ENCODE measurements around the gene XBP1. TPM values are rescaled to one million over a fixed set of nuclear protein-coding genes. Genes with fewer than 3 reads are reported as not detected.

XBP1 gene
- total and polyA plus RNA-seq, 2 experiments from 2014 or later: 95.1 to 195 TPM

DNA sequence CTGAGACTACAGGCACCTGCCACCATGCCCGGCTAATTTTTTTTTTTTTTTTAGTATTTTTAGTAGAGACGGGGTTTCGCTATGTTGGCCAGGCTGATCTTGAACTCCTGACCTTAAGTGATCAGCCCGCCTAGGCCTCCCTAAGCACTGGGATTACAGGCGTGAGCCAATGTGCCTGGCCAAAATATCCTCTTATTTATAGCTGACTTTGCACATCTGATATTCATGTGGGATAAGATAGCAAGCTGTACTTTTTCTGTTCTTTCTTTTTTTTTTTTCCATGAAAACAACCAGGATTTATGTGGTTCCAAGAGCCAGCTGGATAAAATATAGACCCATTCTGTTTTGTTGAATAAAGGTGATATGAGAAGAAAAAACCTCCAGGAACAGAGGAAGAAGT is 12.1 kb upstream of the XBP1 start:
- H3K27me3 Mint-ChIP-seq (ENCODE audit: insufficient read depth, low read depth, poor library complexity): peaks cover 9% of the 10 kb centered on the region
- peaks cover 4% of the 10 kb centered on the region for H3K4me1 Mint-ChIP-seq
- no peak overlapping the region for H3K4me3 ChIP-seq
- H3K36me3 Mint-ChIP-seq (ENCODE audit: low read depth): peaks cover 4% of the 10 kb centered on the region; the same call in 2 of the 3 replicates
- H3K27me3 ChIP-seq (ENCODE audit: insufficient read depth): no peaks in the 10 kb centered on the region
- H3K9me2 ChIP-seq (ENCODE audit: insufficient read depth): no peaks in the 10 kb centered on the region
- no peaks in the 10 kb centered on the region; the same call in 1 of the 2 replicates for H3K79me2 ChIP-seq (replicated peaks; ENCODE audit: insufficient read depth)
- H3K36me3 ChIP-seq (ENCODE audit: insufficient read depth): no peaks in the 10 kb centered on the region
- ATAC-seq (no peak), DNase-seq (ENCODE audit: low spot score) (no peak)
- no peaks in the 10 kb centered on the region for H4K20me1 ChIP-seq (replicated peaks; ENCODE audit: insufficient read depth)
- no peak overlapping the region for H3K4me2 ChIP-seq
- H3K4me1 ChIP-seq (ENCODE audit: insufficient read depth): no peaks in the 10 kb centered on the region
- no peaks in the 10 kb centered on the region for H3K9me3 Mint-ChIP-seq
- no peak overlapping the region for H3K4me3 Mint-ChIP-seq
- no peak overlapping the region for H2AFZ ChIP-seq
- TF ChIP-seq, protein P1, sequence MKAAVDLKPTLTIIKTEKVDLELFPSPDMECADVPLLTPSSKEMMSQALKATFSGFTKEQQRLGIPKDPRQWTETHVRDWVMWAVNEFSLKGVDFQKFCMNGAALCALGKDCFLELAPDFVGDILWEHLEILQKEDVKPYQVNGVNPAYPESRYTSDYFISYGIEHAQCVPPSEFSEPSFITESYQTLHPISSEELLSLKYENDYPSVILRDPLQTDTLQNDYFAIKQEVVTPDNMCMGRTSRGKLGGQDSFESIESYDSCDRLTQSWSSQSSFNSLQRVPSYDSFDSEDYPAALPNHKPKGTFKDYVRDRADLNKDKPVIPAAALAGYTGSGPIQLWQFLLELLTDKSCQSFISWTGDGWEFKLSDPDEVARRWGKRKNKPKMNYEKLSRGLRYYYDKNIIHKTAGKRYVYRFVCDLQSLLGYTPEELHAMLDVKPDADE (IDR thresholded peaks at IDR 0.05): no peak
- TF ChIP-seq, protein P2, sequence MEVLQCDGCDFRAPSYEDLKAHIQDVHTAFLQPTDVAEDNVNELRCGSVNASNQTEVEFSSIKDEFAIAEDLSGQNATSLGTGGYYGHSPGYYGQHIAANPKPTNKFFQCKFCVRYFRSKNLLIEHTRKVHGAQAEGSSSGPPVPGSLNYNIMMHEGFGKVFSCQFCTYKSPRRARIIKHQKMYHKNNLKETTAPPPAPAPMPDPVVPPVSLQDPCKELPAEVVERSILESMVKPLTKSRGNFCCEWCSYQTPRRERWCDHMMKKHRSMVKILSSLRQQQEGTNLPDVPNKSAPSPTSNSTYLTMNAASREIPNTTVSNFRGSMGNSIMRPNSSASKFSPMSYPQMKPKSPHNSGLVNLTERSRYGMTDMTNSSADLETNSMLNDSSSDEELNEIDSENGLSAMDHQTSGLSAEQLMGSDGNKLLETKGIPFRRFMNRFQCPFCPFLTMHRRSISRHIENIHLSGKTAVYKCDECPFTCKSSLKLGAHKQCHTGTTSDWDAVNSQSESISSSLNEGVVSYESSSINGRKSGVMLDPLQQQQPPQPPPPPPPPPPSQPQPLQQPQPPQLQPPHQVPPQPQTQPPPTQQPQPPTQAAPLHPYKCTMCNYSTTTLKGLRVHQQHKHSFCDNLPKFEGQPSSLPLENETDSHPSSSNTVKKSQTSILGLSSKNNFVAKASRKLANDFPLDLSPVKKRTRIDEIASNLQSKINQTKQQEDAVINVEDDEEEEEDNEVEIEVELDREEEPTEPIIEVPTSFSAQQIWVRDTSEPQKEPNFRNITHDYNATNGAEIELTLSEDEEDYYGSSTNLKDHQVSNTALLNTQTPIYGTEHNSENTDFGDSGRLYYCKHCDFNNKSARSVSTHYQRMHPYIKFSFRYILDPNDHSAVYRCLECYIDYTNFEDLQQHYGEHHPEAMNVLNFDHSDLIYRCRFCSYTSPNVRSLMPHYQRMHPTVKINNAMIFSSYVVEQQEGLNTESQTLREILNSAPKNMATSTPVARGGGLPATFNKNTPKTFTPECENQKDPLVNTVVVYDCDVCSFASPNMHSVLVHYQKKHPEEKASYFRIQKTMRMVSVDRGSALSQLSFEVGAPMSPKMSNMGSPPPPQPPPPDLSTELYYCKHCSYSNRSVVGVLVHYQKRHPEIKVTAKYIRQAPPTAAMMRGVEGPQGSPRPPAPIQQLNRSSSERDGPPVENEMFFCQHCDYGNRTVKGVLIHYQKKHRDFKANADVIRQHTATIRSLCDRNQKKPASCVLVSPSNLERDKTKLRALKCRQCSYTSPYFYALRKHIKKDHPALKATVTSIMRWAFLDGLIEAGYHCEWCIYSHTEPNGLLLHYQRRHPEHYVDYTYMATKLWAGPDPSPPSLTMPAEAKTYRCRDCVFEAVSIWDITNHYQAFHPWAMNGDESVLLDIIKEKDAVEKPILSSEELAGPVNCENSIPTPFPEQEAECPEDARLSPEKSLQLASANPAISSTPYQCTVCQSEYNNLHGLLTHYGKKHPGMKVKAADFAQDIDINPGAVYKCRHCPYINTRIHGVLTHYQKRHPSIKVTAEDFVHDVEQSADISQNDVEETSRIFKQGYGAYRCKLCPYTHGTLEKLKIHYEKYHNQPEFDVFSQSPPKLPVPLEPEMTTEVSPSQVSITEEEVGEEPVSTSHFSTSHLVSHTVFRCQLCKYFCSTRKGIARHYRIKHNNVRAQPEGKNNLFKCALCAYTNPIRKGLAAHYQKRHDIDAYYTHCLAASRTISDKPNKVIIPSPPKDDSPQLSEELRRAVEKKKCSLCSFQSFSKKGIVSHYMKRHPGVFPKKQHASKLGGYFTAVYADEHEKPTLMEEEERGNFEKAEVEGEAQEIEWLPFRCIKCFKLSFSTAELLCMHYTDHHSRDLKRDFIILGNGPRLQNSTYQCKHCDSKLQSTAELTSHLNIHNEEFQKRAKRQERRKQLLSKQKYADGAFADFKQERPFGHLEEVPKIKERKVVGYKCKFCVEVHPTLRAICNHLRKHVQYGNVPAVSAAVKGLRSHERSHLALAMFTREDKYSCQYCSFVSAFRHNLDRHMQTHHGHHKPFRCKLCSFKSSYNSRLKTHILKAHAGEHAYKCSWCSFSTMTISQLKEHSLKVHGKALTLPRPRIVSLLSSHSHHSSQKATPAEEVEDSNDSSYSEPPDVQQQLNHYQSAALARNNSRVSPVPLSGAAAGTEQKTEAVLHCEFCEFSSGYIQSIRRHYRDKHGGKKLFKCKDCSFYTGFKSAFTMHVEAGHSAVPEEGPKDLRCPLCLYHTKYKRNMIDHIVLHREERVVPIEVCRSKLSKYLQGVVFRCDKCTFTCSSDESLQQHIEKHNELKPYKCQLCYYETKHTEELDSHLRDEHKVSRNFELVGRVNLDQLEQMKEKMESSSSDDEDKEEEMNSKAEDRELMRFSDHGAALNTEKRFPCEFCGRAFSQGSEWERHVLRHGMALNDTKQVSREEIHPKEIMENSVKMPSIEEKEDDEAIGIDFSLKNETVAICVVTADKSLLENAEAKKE (CRISPR knock-in tag; IDR thresholded peaks at IDR 0.05): no peak
- TF ChIP-seq EZH2 (IDR thresholded peaks at IDR 0.05; ENCODE audit: low read depth, unreplicated experiment) (no peak), CREB1 (CRISPR knock-in tag; IDR thresholded peaks at IDR 0.05; ENCODE audit: low read depth) (no peak), ZNF114 (CRISPR knock-in tag; IDR thresholded peaks at IDR 0.05) (no peak), ZNF331 (CRISPR knock-in tag; IDR thresholded peaks at IDR 0.05; ENCODE audit: low read depth) (no peak), STAT1 (IDR thresholded peaks at IDR 0.05; ENCODE audit: unreplicated experiment) (no peak), NANOG (IDR thresholded peaks at IDR 0.05; ENCODE audit: borderline replicate concordance) (no peak), EZH2phosphoT487 (IDR thresholded peaks at IDR 0.05; ENCODE audit: unreplicated experiment) (no peak), JUNB (IDR thresholded peaks at IDR 0.05; ENCODE audit: unreplicated experiment) (no peak), POLR2AphosphoS5 (IDR thresholded peaks at IDR 0.05; ENCODE audit: low read depth) (no peak)
- TF ChIP-seq, protein P3, sequence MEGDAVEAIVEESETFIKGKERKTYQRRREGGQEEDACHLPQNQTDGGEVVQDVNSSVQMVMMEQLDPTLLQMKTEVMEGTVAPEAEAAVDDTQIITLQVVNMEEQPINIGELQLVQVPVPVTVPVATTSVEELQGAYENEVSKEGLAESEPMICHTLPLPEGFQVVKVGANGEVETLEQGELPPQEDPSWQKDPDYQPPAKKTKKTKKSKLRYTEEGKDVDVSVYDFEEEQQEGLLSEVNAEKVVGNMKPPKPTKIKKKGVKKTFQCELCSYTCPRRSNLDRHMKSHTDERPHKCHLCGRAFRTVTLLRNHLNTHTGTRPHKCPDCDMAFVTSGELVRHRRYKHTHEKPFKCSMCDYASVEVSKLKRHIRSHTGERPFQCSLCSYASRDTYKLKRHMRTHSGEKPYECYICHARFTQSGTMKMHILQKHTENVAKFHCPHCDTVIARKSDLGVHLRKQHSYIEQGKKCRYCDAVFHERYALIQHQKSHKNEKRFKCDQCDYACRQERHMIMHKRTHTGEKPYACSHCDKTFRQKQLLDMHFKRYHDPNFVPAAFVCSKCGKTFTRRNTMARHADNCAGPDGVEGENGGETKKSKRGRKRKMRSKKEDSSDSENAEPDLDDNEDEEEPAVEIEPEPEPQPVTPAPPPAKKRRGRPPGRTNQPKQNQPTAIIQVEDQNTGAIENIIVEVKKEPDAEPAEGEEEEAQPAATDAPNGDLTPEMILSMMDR (conservative IDR thresholded peaks at IDR 0.05; ENCODE audit: low read depth in 2 of 2): no peak
- TF ChIP-seq, protein P4, sequence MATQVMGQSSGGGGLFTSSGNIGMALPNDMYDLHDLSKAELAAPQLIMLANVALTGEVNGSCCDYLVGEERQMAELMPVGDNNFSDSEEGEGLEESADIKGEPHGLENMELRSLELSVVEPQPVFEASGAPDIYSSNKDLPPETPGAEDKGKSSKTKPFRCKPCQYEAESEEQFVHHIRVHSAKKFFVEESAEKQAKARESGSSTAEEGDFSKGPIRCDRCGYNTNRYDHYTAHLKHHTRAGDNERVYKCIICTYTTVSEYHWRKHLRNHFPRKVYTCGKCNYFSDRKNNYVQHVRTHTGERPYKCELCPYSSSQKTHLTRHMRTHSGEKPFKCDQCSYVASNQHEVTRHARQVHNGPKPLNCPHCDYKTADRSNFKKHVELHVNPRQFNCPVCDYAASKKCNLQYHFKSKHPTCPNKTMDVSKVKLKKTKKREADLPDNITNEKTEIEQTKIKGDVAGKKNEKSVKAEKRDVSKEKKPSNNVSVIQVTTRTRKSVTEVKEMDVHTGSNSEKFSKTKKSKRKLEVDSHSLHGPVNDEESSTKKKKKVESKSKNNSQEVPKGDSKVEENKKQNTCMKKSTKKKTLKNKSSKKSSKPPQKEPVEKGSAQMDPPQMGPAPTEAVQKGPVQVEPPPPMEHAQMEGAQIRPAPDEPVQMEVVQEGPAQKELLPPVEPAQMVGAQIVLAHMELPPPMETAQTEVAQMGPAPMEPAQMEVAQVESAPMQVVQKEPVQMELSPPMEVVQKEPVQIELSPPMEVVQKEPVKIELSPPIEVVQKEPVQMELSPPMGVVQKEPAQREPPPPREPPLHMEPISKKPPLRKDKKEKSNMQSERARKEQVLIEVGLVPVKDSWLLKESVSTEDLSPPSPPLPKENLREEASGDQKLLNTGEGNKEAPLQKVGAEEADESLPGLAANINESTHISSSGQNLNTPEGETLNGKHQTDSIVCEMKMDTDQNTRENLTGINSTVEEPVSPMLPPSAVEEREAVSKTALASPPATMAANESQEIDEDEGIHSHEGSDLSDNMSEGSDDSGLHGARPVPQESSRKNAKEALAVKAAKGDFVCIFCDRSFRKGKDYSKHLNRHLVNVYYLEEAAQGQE (IDR thresholded peaks at IDR 0.05; ENCODE audit: unreplicated experiment): no peak
- H3K27ac ChIP-seq (ENCODE audit: low read depth): no peak overlapping the region
- H3F3A ChIP-seq (replicated peaks; ENCODE audit: low read depth): 0 out of 2 replicates have a peak, but pooled peaks cover 4% of the 10 kb centered on the region
- no peak overlapping the region for H3K27ac Mint-ChIP-seq
